ENCODE data around the gene CPED1. TPM values are rescaled to one million over a fixed set of nuclear protein-coding genes. Genes with fewer than 3 reads are reported as not detected.

The CPED1 gene
- total RNA-seq, 4 donors from 2014 or later, result 32.5 to 49.5 (median 40.2) TPM

GRCh38 chr7:121288894-121289293 lies 300.4 kb downstream of the CPED1 start:
- no peak for TF ChIP-seq CTCF (IDR thresholded peaks at IDR 0.05; ENCODE audit: low read depth)

GRCh38 chr7:121294448-121294992 lies 306.0 kb downstream of the CPED1 start:
- TF ChIP-seq CTCF (IDR thresholded peaks at IDR 0.05; ENCODE audit: low read depth), result no peak

GRCh38 chr7:121297843-121298242 lies 309.3 kb downstream of the CPED1 start:
- no peak for TF ChIP-seq CTCF (IDR thresholded peaks at IDR 0.05; ENCODE audit: low read depth)

GRCh38 chr7:121298831-121299239 lies 310.3 kb downstream of the CPED1 start:
- no peak for TF ChIP-seq CTCF (IDR thresholded peaks at IDR 0.05; ENCODE audit: low read depth)

GRCh38 chr7:121300685-121301420 lies 312.3 kb downstream of the CPED1 start:
- TF ChIP-seq CTCF (IDR thresholded peaks at IDR 0.05; ENCODE audit: low read depth), result no peak

- TF ChIP-seq CTCF (IDR thresholded peaks at IDR 0.05; ENCODE audit: low read depth), result no peak
Observed at GRCh38 chr7:121301446-121302213, 313.1 kb downstream of the CPED1 start.

GRCh38 chr7:121302214-121302745 lies 313.8 kb downstream of the CPED1 start:
- no peak for TF ChIP-seq CTCF (IDR thresholded peaks at IDR 0.05; ENCODE audit: low read depth)
